PFSK-1 (cell line): ENCODE measurements around the gene LYRM9.

Experiments used
- POLR2AphosphoS5 ChIP-seq: IDR thresholded peaks from 2 replicates; pipeline ENCODE4 v1.6.1; 2012; ENCODE audit warnings: low read depth, mild to moderate bottlenecking, control low read depth, low read length, moderate library complexity
- REST ChIP-seq, 2 experiments: IDR thresholded peaks; 2 replicates each; pipeline versions ENCODE4 v1.6.1 to v1.8.0; 2011 to 2012; ENCODE audit warnings: low read depth in 2 of 2, low read length in 2 of 2, control low read depth in 1 of 2, inconsistent platforms in 1 of 2, mild to moderate bottlenecking in 1 of 2, moderate library complexity in 1 of 2; ENCODE audit not compliant: insufficient read depth in 1 of 2

- TF ChIP-seq REST (IDR thresholded peaks at IDR 0.05; ENCODE audit: insufficient read depth in 1 of 2, low read depth in 2 of 2, low read length in 2 of 2) (no peak), POLR2AphosphoS5 (no peak)
Measured at GRCh38 chr17:27905447-27906225, 12.5 kb upstream of the LYRM9 start.
